ENCODE results near the gene ZDHHC23.

Gene ZDHHC23

DNA sequence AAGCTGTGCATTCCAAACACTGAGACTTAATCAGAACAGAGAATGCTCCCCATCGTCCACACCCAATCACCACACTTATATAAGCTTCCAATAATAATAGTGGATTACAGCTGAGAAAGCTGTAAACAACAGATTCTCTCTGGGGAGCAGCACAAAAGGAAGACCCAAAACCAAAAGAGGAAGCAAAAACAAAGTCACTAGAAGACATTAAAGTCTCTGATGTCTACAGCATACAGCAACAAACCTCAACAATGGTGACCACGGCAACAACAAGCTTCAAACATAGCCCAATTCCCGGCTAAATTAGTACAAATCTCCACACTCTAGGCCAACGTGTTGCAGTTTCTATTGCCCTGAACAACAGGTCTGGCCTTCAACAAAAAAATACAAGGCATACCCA lies 37.7 kb downstream of the ZDHHC23 start:
- TF ChIP-seq, protein P1, sequence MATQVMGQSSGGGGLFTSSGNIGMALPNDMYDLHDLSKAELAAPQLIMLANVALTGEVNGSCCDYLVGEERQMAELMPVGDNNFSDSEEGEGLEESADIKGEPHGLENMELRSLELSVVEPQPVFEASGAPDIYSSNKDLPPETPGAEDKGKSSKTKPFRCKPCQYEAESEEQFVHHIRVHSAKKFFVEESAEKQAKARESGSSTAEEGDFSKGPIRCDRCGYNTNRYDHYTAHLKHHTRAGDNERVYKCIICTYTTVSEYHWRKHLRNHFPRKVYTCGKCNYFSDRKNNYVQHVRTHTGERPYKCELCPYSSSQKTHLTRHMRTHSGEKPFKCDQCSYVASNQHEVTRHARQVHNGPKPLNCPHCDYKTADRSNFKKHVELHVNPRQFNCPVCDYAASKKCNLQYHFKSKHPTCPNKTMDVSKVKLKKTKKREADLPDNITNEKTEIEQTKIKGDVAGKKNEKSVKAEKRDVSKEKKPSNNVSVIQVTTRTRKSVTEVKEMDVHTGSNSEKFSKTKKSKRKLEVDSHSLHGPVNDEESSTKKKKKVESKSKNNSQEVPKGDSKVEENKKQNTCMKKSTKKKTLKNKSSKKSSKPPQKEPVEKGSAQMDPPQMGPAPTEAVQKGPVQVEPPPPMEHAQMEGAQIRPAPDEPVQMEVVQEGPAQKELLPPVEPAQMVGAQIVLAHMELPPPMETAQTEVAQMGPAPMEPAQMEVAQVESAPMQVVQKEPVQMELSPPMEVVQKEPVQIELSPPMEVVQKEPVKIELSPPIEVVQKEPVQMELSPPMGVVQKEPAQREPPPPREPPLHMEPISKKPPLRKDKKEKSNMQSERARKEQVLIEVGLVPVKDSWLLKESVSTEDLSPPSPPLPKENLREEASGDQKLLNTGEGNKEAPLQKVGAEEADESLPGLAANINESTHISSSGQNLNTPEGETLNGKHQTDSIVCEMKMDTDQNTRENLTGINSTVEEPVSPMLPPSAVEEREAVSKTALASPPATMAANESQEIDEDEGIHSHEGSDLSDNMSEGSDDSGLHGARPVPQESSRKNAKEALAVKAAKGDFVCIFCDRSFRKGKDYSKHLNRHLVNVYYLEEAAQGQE (IDR thresholded peaks at IDR 0.05; ENCODE audit: low read depth) = no peak
- TF ChIP-seq FOXM1 (IDR thresholded peaks at IDR 0.05; ENCODE audit: borderline replicate concordance, low read depth) (no peak), TCF12 (IDR thresholded peaks at IDR 0.05; ENCODE audit: low read depth) (no peak), RAD21 (IDR thresholded peaks at IDR 0.05; ENCODE audit: low read depth) (no peak), CEBPB (IDR thresholded peaks at IDR 0.05) (no peak), EGR1 (IDR thresholded peaks at IDR 0.05) (no peak), NFIC (IDR thresholded peaks at IDR 0.05) (no peak), EP300 (IDR thresholded peaks at IDR 0.05; ENCODE audit: borderline replicate concordance) (no peak), TAF1 (IDR thresholded peaks at IDR 0.05; ENCODE audit: low read depth) (no peak), TEAD4 (IDR thresholded peaks at IDR 0.05) (no peak), CREB1 (IDR thresholded peaks at IDR 0.05; ENCODE audit: low read depth) (no peak), YY1 (IDR thresholded peaks at IDR 0.05; ENCODE audit: low read depth) (no peak), ZBTB7A (IDR thresholded peaks at IDR 0.05; ENCODE audit: low read depth) (no peak)
- TF ChIP-seq, protein P2, sequence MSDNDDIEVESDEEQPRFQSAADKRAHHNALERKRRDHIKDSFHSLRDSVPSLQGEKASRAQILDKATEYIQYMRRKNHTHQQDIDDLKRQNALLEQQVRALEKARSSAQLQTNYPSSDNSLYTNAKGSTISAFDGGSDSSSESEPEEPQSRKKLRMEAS (IDR thresholded peaks at IDR 0.05) = no peak
- TF ChIP-seq, protein P3, sequence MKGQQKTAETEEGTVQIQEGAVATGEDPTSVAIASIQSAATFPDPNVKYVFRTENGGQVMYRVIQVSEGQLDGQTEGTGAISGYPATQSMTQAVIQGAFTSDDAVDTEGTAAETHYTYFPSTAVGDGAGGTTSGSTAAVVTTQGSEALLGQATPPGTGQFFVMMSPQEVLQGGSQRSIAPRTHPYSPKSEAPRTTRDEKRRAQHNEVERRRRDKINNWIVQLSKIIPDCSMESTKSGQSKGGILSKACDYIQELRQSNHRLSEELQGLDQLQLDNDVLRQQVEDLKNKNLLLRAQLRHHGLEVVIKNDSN (IDR thresholded peaks at IDR 0.05) = no peak

- TF ChIP-seq TCF12 (IDR thresholded peaks at IDR 0.05; ENCODE audit: low read depth) (no peak), CEBPB (IDR thresholded peaks at IDR 0.05) (no peak), EP300 (IDR thresholded peaks at IDR 0.05; ENCODE audit: borderline replicate concordance) (no peak), NFIC (IDR thresholded peaks at IDR 0.05) (no peak), CREB1 (IDR thresholded peaks at IDR 0.05; ENCODE audit: low read depth) (no peak), TEAD4 (IDR thresholded peaks at IDR 0.05) (no peak), ZBTB7A (IDR thresholded peaks at IDR 0.05; ENCODE audit: low read depth) (no peak), TAF1 (IDR thresholded peaks at IDR 0.05; ENCODE audit: low read depth) (no peak), EGR1 (IDR thresholded peaks at IDR 0.05) (no peak), FOXM1 (IDR thresholded peaks at IDR 0.05; ENCODE audit: borderline replicate concordance, low read depth) (no peak), RAD21 (IDR thresholded peaks at IDR 0.05; ENCODE audit: low read depth) (no peak), YY1 (IDR thresholded peaks at IDR 0.05; ENCODE audit: low read depth) (no peak)
- TF ChIP-seq, protein P2 (IDR thresholded peaks at IDR 0.05) = no peak
- TF ChIP-seq, protein P1 (IDR thresholded peaks at IDR 0.05; ENCODE audit: low read depth) = no peak
- TF ChIP-seq, protein P3 (IDR thresholded peaks at IDR 0.05) = no peak
Observed at GRCh38 chr3:114005481-114005880, 57.7 kb downstream of the ZDHHC23 start.

DNA sequence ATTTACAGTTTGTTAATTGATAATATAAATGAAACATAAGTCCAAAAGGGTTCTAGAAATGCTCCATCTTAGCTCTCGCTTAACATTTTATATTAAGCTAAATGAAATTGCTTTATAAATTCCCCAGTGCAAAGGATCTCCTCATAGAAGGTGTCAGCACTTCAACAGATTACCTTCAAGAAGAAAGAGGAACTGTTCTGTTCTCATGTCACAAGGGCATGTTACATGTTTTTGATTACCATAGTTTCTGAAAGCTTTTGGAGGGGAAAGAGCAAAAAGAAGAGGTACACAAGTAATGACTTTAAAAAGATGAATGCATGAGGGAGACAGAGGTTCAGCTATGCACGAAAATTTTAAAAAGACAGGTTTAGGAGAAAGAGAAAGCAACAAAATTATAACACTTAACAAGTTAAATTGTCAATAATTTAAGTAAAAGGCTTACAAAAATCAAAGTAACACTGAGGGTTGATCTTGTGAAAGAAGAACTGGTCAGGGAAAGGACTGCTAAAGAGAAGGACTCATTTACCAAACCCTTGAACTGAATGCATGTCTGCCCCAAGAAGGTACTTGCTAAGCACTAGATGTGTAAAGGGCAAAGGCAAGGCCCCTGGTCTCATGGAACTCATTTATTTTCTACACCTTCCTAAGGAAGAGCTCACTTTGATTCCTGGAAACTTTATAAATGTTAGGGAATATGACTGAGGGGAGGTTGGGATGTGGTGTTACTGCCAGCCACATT lies 63.4 kb downstream of the ZDHHC23 start:
- TF ChIP-seq ZBTB7A (IDR thresholded peaks at IDR 0.05; ENCODE audit: low read depth) = no peak
- no peak for TF ChIP-seq NFIC (IDR thresholded peaks at IDR 0.05)
- no peak for TF ChIP-seq EP300 (IDR thresholded peaks at IDR 0.05; ENCODE audit: borderline replicate concordance)
- no peak for TF ChIP-seq RAD21 (IDR thresholded peaks at IDR 0.05; ENCODE audit: low read depth)
- TF ChIP-seq CREB1 (IDR thresholded peaks at IDR 0.05; ENCODE audit: low read depth) = no peak
- no peak for TF ChIP-seq TCF12 (IDR thresholded peaks at IDR 0.05; ENCODE audit: low read depth)
- TF ChIP-seq TEAD4 (IDR thresholded peaks at IDR 0.05) = no peak
- TF ChIP-seq, protein P2 (IDR thresholded peaks at IDR 0.05) = no peak
- TF ChIP-seq TAF1 (IDR thresholded peaks at IDR 0.05; ENCODE audit: low read depth) = no peak
- no peak for TF ChIP-seq FOXM1 (IDR thresholded peaks at IDR 0.05; ENCODE audit: borderline replicate concordance, low read depth)

Data from Ishikawa (cell line).